ENCODE results near the gene NID1. TPM values are rescaled to one million over a fixed set of nuclear protein-coding genes. Genes with fewer than 3 reads are reported as not detected.
A peak's percentile ranks its signal among the peaks of the same experiment; 100 is the strongest.
"Not testable (repeated sequence)": the region's sequence is repeated elsewhere in the genome, so short reads cannot be mapped to it uniquely, and the experiment has no call there.

Gene NID1
- total RNA-seq, 1 experiment from 2014 or later = 12.9 TPM

DNA sequence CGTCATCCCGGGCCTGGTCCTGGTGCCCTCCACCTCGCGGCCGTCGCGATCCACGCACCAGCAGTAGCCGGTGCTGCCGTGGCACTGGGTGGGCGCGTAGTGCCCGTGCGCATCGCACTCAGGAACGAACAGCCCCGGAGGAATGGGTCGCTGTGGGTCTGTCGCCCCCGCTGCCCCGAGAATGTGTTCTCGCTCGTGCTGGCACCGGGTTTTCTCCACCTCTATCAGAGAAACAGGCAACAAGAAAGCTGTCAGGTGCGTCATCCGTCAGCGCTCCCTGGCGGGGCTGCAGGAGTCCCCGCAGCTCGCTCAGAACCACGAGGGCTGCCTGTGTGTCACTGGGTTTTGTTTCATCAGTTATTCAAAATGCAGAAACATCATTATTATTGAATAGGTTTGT, 71.2 kb downstream of the NID1 start:
- peak; percentile 20 for DNase-seq
- Histone ChIP-seq H3K4me3 (ENCODE audit: insufficient read depth, low read depth, low read length) (no peak overlapping the region), H3K36me3 (replicated peaks; ENCODE audit: control insufficient read depth, insufficient read depth, low read length) (no peaks in the 10 kb centered on the region; the same call in 1 of the 2 replicates), H3K27me3 (ENCODE audit: control insufficient read depth, insufficient read depth, low read length) (no peaks in the 10 kb centered on the region)

- no peaks in the 10 kb centered on the region; the same call in 1 of the 2 replicates for H3K36me3 ChIP-seq (replicated peaks; ENCODE audit: control insufficient read depth, insufficient read depth, low read length)
- DNase-seq = no peak
These were observed 72.0 kb downstream of the NID1 start for GRCh38 chr1:235992868-235993267.

GRCh38 chr1:235992346-235992745, 72.5 kb downstream of the NID1 start:
- no peak overlapping the region for H3K4me3 ChIP-seq (ENCODE audit: insufficient read depth, low read depth, low read length)
- no peaks in the 10 kb centered on the region for H3K27me3 ChIP-seq (ENCODE audit: control insufficient read depth, insufficient read depth, low read length)
- no peaks in the 10 kb centered on the region; the same call in 1 of the 2 replicates for H3K36me3 ChIP-seq (replicated peaks; ENCODE audit: control insufficient read depth, insufficient read depth, low read length)
- DNase-seq = no peak

More at GRCh38 chr1:235992868-235993267, 72.0 kb downstream of the NID1 start:
- H3K4me3 ChIP-seq (ENCODE audit: insufficient read depth, low read depth, low read length) = no peak overlapping the region
- H3K27me3 ChIP-seq (ENCODE audit: control insufficient read depth, insufficient read depth, low read length) = no peaks in the 10 kb centered on the region

- DNase-seq = no peak
- Histone ChIP-seq H3K4me3 (ENCODE audit: insufficient read depth, low read depth, low read length) (no peak overlapping the region), H3K27me3 (ENCODE audit: control insufficient read depth, insufficient read depth, low read length) (no peaks in the 10 kb centered on the region), H3K36me3 (replicated peaks; ENCODE audit: control insufficient read depth, insufficient read depth, low read length) (no peaks in the 10 kb centered on the region; the same call in 1 of the 2 replicates)
These were observed 74.5 kb downstream of the NID1 start for GRCh38 chr1:235990330-235990795.

DNA sequence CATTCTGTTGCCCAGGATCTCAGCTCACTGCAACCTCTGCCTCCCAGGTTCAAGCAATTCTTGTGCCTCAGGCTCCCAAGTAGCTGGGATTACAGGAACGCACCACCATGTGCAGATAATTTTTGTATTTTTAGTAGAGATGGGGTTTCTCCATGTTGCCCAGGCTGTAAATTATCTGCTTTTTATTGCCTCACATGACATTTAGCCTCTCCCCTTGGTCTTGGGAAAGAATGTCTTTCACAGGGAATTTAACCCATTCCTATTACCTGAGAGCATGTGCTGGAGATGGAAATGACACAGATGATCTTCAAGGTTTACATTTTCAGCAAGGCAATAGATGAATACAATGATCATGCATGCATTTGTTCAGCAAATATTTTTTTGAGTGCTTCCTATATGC, 75.8 kb downstream of the NID1 start:
- H3K27me3 ChIP-seq (ENCODE audit: control insufficient read depth, insufficient read depth, low read length) = no peaks in the 10 kb centered on the region
- DNase-seq = no peak
- no peaks in the 10 kb centered on the region; the same call in 1 of the 2 replicates for H3K36me3 ChIP-seq (replicated peaks; ENCODE audit: control insufficient read depth, insufficient read depth, low read length)
- no peak overlapping the region for H3K4me3 ChIP-seq (ENCODE audit: insufficient read depth, low read depth, low read length)

GRCh38 chr1:235986869-235987268, 78.0 kb downstream of the NID1 start:
- no peak for DNase-seq
- no peak overlapping the region for H3K4me3 ChIP-seq (ENCODE audit: insufficient read depth, low read depth, low read length)
- H3K36me3 ChIP-seq (replicated peaks; ENCODE audit: control insufficient read depth, insufficient read depth, low read length) = no peaks in the 10 kb centered on the region; the same call in 1 of the 2 replicates
- H3K27me3 ChIP-seq (ENCODE audit: control insufficient read depth, insufficient read depth, low read length) = no peaks in the 10 kb centered on the region

DNA sequence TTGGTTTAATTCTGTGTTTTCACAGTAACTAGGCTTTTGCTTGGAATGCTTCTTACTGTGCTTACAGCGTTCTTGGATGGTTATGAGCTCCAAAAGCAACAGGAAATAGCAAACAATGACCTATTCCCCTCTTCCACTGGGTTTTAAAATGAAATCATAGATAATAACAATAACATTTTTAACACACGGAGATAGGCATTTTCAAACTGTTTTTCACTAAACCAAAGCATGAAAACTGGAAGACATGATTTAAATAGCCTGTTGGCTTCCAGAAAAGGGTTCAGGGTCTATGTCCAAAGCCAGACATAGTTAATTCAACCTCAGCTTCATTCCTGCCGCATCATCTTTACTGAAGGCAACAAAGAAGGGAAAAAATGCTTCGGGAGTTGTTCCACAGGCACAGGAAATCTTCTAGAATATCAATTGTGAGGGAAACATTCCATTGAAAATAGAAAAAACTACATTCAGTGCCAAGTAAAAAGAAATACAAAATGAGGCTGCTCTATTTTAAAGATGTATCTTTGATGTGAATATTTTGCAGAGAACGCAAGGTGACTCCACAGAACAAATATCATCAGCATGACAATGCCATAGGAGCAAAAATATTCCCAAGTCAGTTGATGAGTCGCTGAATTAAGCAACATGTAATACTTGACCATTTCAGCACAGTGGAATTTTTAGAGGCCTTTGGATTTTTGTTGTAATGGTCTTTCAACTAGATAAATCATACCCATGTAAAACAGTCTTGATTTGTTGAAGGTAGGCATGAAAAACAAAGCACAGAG, 80.7 kb downstream of the NID1 start:
- no peak overlapping the region for H3K4me3 ChIP-seq (ENCODE audit: insufficient read depth, low read depth, low read length)
- no peaks in the 10 kb centered on the region; the same call in 1 of the 2 replicates for H3K36me3 ChIP-seq (replicated peaks; ENCODE audit: control insufficient read depth, insufficient read depth, low read length)
- H3K27me3 ChIP-seq (ENCODE audit: control insufficient read depth, insufficient read depth, low read length) = no peaks in the 10 kb centered on the region
- DNase-seq = no peak

DNA sequence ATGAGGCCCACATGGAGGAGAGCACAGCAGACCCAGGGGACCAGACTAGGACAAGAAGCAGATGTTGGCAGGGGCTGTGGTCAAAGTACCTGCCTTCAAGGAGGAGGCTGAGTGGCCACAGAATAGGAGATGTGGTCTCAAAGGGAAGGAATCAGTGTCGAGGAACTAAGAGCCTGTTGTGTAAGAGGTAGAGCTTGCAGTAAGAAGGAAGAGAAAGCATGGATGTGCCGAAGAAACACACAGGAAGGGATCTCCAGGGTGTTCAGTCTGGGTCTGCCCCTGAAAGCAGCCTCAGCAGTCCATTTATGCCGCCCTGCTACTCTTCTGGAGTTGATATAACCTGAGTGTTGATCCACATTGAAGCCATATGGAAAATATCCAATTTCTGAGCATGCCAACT, 83.9 kb downstream of the NID1 start:
- no peak overlapping the region for H3K4me3 ChIP-seq (ENCODE audit: insufficient read depth, low read depth, low read length)
- H3K27me3 ChIP-seq (ENCODE audit: control insufficient read depth, insufficient read depth, low read length) = no peaks in the 10 kb centered on the region
- no peak for DNase-seq
- peaks cover 3% of the 10 kb centered on the region for H3K36me3 ChIP-seq (replicated peaks; ENCODE audit: control insufficient read depth, insufficient read depth, low read length)

DNA sequence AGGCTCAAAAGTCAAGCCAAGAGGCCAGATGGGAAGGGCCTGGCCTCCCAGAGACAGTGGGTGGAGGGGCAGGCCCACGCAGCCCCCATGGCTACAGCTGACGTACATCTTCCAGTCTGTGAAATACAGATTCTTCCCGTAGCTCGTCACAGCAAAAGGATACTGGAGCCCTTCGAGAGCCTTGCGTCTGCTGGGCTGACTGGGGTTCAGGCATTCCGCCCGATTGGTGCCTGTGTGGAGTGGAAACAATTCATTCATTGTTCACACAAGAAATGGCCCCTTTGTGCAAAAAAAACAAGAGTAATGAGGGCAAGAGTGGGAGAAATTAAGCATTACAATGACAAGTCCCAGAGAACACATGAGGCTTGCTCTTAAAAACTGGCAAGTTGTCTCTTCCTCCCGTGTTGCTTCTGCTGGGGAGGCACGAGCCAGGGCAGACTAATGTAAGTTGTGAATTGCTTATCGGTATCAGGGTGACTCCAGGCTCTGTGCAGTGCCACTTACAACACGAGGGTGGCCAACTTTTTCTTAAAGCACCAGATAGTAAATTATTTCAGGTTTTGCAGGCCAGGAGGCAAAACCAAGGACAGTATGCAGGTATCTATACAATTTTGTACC, 85.1 kb downstream of the NID1 start:
- Histone ChIP-seq H3K36me3 (replicated peaks; ENCODE audit: control insufficient read depth, insufficient read depth, low read length) (peaks cover 3% of the 10 kb centered on the region), H3K4me3 (ENCODE audit: insufficient read depth, low read depth, low read length) (no peak overlapping the region), H3K27me3 (ENCODE audit: control insufficient read depth, insufficient read depth, low read length) (no peaks in the 10 kb centered on the region)
- no peak for DNase-seq

DNA sequence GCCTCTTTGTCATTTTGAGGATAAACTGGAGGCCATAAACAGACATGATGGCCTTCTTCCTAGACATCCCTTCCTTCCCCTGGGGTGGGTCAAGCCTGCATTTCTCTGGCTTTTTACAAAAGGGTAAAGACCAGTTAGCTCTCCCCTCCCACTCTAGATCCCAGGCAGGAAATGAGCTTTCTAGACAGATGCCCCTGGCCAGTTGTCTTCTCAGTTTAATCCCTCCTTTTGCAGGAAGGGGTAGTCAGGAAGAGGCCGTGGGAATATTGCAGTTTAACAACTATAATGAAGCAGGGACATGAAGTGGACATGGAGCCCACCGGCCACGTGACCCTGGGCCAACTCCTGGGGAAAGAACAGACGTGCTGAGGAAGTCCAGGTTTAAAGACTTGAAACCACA, 85.7 kb downstream of the NID1 start:
- Histone ChIP-seq H3K27me3 (ENCODE audit: control insufficient read depth, insufficient read depth, low read length) (no peaks in the 10 kb centered on the region), H3K4me3 (ENCODE audit: insufficient read depth, low read depth, low read length) (no peak overlapping the region), H3K36me3 (replicated peaks; ENCODE audit: control insufficient read depth, insufficient read depth, low read length) (peaks cover 3% of the 10 kb centered on the region)
- DNase-seq = no peak

- Histone ChIP-seq H3K4me3 (ENCODE audit: insufficient read depth, low read depth, low read length) (no peak overlapping the region), H3K27me3 (ENCODE audit: control insufficient read depth, insufficient read depth, low read length) (no peaks in the 10 kb centered on the region), H3K36me3 (replicated peaks; ENCODE audit: control insufficient read depth, insufficient read depth, low read length) (peaks cover 3% of the 10 kb centered on the region)
- DNase-seq = no peak
These were observed 88.4 kb downstream of the NID1 start for GRCh38 chr1:235976490-235976889.

- no peaks in the 10 kb centered on the region for H3K27me3 ChIP-seq (ENCODE audit: control insufficient read depth, insufficient read depth, low read length)
- H3K4me3 ChIP-seq (ENCODE audit: insufficient read depth, low read depth, low read length) = no peak overlapping the region
- no peak for DNase-seq
- peaks cover 3% of the 10 kb centered on the region for H3K36me3 ChIP-seq (replicated peaks; ENCODE audit: control insufficient read depth, insufficient read depth, low read length)
These were observed 90.3 kb downstream of the NID1 start for GRCh38 chr1:235974616-235975015.

DNA sequence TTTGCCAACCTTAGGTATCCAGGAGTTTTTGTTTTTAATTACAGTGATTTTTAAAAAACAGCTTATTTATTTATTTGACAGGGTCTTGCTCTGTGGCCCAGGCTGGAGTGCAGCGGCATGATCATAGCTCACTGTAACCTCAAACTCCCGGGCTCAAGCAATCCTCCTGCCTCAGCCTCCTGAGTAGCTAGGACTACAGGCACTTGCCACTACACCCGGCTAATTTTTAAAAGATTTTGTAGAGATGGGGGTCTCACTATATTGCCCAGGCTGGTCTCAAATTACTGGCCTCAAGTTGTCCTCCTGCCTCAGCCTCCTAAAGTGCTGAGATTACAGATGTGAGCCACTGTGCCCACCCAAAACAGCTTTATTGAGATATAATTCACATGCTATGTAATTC, 92.2 kb downstream of the NID1 start:
- not testable (repeated sequence) for H3K4me3 ChIP-seq (ENCODE audit: insufficient read depth, low read depth, low read length); H3K36me3 ChIP-seq (replicated peaks; ENCODE audit: control insufficient read depth, insufficient read depth, low read length); DNase-seq; H3K27me3 ChIP-seq (ENCODE audit: control insufficient read depth, insufficient read depth, low read length)

DNA sequence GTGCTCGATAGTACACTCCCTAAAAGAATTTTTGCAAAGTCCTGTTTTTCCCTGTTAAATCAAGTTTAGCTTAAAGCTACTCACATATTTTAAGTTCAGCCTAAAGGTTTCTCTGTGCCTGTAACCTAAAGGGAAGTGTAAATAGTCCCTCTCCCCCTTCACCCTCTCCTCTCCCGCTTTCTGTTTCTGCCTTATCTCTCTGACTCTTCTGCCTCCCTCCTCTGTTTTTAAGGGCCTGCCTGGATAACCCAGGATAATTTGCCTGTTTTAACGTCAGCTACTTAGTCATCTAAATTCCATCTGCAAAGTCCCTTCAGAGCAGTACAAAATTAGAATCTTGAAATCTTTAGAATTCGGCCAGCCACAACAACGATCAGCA, 92.6 kb downstream of the NID1 start:
- peak; percentile 46 for DNase-seq
- H3K36me3 ChIP-seq (replicated peaks; ENCODE audit: control insufficient read depth, insufficient read depth, low read length) = no peaks in the 10 kb centered on the region; the same call in 1 of the 2 replicates

More for the DNA sequence above, 92.6 kb downstream of the NID1 start:
- Histone ChIP-seq H3K4me3 (ENCODE audit: insufficient read depth, low read depth, low read length) (peak overlapping the region; percentile 50), H3K27me3 (ENCODE audit: control insufficient read depth, insufficient read depth, low read length) (no peaks in the 10 kb centered on the region)

Measured in H7 (cell line).